NCI-H2029 treated with DMSO at 0.1 percent for 48 hours (cell line): ENCODE data around the gene COL4A2.

Source experiments
- DNase-seq: peaks from one replicate; lab custom pipeline; 2025; lab: John Stamatoyannopoulos, UW

The COL4A2 gene

GRCh38 chr13:110402299-110403069 lies 95.4 kb downstream of the COL4A2 start:
- DNase-seq: no peak

DNA sequence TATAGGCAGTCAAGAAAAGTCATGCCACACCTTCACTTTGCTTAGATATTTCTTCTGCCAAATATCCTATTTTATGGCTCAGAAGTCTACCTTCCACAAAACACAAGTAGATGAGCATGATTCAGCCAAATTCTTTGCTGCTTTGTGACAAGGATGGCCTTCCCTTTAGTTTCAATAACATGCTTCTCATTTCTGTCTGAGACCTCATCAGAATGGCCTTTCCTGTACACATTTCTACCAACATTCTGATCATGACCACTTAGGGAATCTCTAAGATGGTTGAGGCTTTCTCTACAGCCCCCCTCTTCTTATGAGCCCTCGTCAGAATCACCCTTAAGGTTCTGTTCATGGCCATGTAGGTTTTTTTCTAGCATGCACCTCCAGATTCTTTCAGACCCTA lies 96.2 kb downstream of the COL4A2 start:
- DNase-seq: no peak

DNA sequence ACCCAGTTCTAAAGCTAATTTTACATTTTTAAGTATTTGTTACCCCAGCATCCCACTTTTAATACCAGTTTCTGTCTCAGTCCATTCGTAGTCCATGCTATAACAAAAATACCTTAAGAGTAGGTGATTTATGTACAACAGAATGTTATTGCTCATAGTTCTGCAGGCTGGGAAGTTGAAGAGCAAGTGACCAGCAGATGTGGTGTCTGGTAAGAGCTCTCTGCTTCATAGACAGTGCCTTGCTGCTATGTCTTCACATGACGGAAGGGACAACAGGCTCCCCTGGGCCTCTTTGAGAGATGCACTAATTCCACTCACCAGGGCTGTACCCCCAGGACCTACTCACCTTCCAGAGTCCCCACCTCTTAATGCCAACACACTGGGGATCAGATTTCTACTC lies 96.6 kb downstream of the COL4A2 start:
- DNase-seq: no peak

- no peak for DNase-seq
These were observed 97.2 kb downstream of the COL4A2 start for GRCh38 chr13:110404321-110404720.

DNA sequence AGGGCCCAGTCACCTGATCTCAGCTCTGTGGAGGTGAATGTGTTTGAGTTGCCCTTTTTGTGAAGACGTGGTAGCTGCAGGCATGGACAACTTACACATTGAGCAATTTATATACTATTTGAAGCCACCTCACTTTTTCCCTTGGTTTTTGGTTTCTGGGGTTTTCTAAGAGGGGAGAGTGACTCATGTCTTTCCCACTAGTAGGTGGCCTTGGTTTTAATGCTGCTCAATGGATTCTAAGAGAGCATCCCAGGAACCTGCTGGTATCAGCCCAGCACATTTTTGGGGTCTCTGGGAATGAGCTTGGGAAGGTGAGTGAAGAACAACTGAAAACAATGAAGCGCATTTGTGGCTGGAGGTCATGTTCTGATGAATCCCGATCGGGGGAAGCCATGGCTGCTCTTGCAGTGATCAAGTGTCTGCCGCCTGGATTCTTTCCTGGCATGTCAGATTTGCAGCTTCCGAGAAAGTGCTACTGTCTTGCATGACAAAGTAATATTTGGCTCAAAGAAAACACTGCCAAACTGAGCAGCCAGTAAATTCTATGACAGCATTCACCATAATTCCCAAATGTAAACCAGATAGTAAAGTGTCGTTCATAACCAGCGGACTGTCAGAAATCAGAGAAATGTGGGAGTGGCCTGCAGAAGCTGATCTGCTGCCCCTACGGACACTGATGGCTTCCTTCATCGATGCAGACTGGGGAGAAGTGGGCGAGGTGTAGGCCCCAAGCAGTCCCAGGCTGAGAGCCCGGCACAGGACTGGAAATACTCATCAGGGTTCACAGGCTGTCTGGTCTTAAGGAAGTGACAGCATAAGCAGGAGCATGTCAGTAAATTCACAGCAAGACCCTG lies 98.7 kb downstream of the COL4A2 start:
- no peak for DNase-seq

GRCh38 chr13:110407021-110407420 lies 99.9 kb downstream of the COL4A2 start:
- DNase-seq: no peak

DNA sequence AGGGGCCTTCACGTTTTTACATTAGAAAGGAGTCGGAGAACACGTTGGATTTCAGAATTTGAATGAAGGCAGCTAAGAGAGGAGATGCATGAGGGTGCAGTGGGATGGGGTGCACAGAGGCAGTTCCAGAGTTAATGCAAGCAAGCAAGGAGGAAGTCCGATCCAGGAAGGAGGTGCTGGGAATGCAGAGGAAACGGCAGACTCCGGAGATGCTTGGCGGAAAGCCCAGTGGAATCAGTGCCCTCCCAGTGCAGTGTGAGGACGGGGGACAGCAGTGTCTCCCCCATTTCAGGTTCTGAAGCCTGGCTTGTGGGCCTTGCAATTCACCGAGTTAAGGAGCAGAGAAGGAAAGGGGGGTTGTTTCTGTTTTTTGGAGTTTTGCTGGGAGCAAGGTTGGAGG lies 100.4 kb downstream of the COL4A2 start:
- no peak for DNase-seq

DNA sequence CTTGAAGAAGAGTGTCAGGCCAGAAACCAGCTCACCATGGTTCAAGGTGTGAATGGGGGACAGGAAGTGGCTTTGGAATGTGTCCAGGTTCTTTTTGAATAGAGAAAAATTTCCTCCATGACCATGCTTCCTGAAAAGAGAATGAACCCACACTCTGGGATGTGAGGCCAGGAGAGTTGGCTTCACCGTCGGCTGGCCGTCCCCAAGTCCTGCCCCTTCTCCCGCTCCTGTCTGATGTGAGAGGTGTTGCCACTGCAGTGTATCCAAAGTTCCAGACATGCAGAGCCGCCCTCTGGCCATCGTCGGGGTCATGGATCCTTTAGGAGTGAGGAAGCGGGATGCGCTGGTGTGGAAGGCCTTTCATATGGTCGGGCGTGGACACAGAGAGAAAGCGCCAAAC lies 101.2 kb downstream of the COL4A2 start:
- DNase-seq: no peak

- DNase-seq: no peak
These were observed 102.5 kb downstream of the COL4A2 start for GRCh38 chr13:110409581-110409992.

DNA sequence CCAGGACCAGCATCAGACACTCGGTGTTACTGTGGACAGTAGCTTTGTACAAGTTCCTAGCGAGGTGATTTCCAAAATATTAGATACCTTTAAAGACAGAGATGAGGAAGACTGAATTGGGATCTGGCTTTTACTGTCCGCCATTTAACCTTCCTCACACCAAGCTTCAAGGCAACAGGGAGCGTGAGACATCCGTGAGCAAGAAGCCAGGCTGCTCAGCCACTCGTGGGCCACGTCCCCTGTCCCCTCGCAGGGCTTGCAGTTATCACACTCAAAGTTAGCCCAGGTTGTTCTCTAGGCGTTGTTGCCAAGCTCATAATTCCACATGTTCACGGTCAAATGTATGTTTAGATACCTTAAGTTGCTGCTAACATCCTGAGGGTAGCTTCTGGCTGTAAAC lies 102.9 kb downstream of the COL4A2 start:
- DNase-seq: no peak

- no peak for DNase-seq
These were observed 104.0 kb downstream of the COL4A2 start for GRCh38 chr13:110410936-110411687.

DNA sequence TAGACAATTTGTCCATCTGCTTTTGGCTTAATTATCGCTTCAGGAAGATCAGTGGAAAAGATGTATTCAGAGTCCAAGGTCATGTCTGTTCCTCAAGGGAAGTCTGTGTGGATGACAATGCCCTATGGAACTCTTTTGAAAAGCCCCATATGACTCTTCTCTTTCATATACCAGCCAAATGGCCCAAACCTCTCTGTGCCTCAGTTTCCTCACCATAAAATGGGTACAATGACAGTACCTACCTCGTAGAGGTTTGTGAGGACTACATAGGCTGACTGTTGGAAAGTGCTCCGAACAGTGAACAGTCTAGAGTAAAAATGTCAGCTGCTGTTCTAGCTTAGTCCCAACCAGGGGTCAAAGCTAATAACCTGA lies 104.6 kb downstream of the COL4A2 start:
- no peak for DNase-seq

DNA sequence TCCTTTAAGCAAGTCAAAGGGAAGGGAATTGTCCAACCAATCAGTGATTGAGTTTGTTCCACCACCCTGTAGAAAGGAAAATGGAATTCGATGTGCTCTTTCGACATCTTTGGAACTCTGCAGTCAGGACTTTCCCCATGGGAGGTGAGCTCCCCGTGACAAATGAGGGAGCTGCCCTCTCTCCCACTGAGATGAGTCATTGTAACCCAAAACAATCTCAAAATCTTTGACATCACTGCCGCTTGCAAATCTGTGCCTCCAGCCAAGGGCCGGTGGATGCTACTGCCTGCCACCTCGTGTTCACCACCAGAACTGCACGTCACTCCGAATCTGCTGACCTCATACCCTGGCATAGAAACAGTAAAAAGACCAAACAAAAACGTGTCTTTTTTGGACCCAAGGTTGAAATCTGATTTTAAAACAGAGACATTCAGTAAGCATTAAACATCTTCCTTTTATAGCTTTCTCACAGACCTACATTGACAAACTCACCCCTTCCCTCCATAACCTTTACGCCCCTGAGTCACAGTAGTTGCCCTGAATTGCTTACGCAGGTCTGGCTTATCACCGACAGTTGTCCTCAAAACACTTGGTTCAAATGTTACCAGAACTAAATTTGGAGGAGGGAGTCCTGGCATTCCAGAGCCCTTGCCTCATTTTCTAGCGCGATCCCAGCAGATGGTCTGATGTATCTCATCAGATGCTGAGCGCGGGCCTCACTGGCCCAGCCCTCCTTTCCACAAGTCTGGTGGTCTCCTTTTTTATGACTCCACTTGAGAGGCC lies 105.2 kb downstream of the COL4A2 start:
- peak; percentile 65 for DNase-seq

DNA sequence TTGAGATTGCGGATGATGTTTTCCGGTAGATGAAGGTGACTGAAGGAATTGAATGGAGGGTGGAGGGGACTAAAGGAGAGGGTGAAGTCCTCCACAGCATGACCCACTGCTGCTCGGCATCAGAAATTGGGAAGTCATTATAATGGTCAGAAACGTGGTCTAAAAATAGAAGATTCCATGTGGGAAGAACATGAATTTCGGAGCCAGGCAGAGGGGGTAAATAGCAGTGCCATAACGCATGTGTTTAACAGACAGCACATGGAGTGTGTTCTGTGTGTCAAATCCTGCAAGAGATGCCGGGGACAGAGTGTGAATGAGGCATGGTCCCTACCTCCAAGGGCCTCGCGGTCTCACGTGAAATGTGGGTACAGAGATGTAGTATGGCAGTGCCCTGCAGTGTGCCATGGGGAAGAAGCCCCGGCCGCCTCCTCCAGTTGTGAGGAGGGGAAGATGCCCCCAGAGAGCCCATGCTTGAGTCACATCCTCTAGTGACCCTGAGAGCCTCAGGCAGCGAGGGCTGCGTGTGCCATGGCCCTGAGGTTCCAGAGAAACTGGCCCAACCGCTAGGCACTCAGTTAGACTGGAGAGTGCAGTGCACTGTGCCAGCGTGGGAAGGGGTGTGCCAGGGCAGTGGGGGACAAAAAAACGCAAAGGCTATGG lies 106.1 kb downstream of the COL4A2 start:
- no peak for DNase-seq

- no peak for DNase-seq
These were observed 106.6 kb downstream of the COL4A2 start for GRCh38 chr13:110413676-110414040.

DNA sequence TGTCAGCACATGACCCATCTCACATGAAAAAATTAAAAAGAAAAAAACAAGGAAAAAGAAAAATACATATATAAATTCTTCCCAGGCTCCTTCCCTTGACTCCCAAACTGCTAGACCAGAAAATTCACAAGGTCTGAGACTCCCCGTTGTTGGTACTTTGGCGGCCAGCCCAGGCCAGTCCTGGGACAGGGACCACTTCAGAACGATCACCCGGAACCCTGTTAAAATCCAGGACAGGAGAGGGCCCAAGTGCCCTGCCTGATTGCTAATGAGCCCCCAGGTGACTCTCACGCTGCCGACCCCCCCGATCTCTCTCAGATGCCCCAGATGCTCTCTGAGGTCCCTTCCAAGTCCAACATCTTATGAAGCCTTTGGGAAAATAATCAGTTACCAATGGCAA lies 107.2 kb downstream of the COL4A2 start:
- no peak for DNase-seq

- no peak for DNase-seq
These were observed 107.8 kb downstream of the COL4A2 start for GRCh38 chr13:110414931-110415330.

DNA sequence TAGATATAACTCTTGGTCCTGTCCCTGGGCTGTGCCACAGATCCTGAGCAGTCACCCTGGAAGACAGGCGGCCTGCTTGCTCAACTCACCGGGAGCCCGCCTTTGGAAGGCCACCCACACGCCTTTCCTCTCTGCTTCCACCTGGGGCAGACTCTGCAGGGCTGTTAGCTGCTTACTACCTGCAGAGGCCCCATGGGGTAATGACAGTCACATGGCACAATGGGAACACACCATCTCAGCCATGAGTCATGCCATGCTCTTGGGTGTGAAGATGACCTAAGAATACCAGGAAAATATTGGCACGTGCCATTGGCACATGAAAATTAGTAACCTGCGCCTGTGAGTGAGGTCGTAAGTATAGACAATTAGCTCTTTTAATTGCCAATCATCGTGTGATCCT lies 108.6 kb downstream of the COL4A2 start:
- no peak for DNase-seq

- no peak for DNase-seq
These were observed 109.3 kb downstream of the COL4A2 start for GRCh38 chr13:110416131-110417025.

DNA sequence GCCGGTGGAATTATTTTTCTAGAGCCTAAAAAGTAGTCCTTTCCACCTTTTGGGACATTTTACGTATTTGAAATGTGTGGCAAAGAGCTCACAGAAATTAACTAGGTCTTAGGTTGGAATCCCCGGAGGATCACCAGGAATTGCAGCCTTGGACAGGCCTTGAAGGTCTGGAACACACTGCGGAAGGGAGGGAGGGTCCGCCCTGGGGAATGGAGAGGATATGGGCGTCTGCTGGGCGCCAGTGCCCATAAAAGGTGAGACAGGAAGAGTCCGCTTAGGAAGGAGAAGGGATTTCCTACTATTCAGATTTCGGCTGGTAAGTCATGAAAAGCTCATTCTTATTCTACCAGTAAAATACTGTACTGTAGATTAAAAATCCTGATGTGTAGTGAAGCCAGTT lies 111.9 kb downstream of the COL4A2 start:
- no peak for DNase-seq
